GM19463 (cell line): Measurements from ENCODE around the gene C22orf39.
A peak's percentile ranks its signal among the peaks of the same experiment; 100 is the strongest.

Source experiments
- ATAC-seq: cut with Tn5 transposase; IDR thresholded peaks from one replicate; pipeline ENCODE4 v1.9.1; 2021; ENCODE audit warnings: mild to moderate bottlenecking, moderate library complexity; ENCODE audit not compliant: unreplicated experiment

C22orf39 gene

GRCh38 chr22:19432133-19432851, 15.2 kb downstream of the C22orf39 start, which contains the start of gene MRPL40:
TSS of gene MRPL40 (plus strand) at chr22:19432545. CDS start at chr22:19432555, 10 bp downstream.
- peak; percentile 82 for ATAC-seq

GRCh38 chr22:19431649-19432132, 15.8 kb downstream of the C22orf39 start, which contains the start of gene HIRA:
TSS of gene HIRA (minus strand) at chr22:19431733. CDS start at chr22:19431476, 257 bp downstream.
- peak; percentile 47 for ATAC-seq

- ATAC-seq = no peak
Observed at GRCh38 chr22:19430890-19431541, 16.5 kb downstream of the C22orf39 start.

- no peak for ATAC-seq
Observed at GRCh38 chr22:19429950-19430889, 17.3 kb downstream of the C22orf39 start.

- no peak for ATAC-seq
Observed at GRCh38 chr22:19424186-19424500, 23.4 kb downstream of the C22orf39 start.

- no peak for ATAC-seq
Observed at GRCh38 chr22:19422440-19423301, 24.8 kb downstream of the C22orf39 start.

- ATAC-seq = no peak
Observed at GRCh38 chr22:19420321-19420720, 27.2 kb downstream of the C22orf39 start.

GRCh38 chr22:19419464-19420178, 27.9 kb downstream of the C22orf39 start:
- ATAC-seq = peak; percentile 51

GRCh38 chr22:19419086-19419463, 28.4 kb downstream of the C22orf39 start:
- ATAC-seq = no peak

- ATAC-seq = no peak
Observed at GRCh38 chr22:19412923-19413322, 34.6 kb downstream of the C22orf39 start.

- ATAC-seq = no peak
Observed at GRCh38 chr22:19412478-19412877, 35.0 kb downstream of the C22orf39 start.

GRCh38 chr22:19411690-19412045, 35.8 kb downstream of the C22orf39 start:
- ATAC-seq = no peak

GRCh38 chr22:19410941-19411689, 36.4 kb downstream of the C22orf39 start:
- ATAC-seq = no peak

GRCh38 chr22:19407649-19408606, 39.6 kb downstream of the C22orf39 start:
- ATAC-seq = no peak

- ATAC-seq = no peak
Observed at GRCh38 chr22:19406846-19407245, 40.7 kb downstream of the C22orf39 start.

GRCh38 chr22:19406281-19406811, 41.2 kb downstream of the C22orf39 start:
- ATAC-seq = no peak

GRCh38 chr22:19405652-19406051, 41.9 kb downstream of the C22orf39 start:
- ATAC-seq = no peak

GRCh38 chr22:19405133-19405532, 42.4 kb downstream of the C22orf39 start:
- no peak for ATAC-seq
